Measurements from ENCODE around the gene TMCC1.
A peak's percentile ranks its signal among the peaks of the same experiment; 100 is the strongest.

The TMCC1 gene

DNA sequence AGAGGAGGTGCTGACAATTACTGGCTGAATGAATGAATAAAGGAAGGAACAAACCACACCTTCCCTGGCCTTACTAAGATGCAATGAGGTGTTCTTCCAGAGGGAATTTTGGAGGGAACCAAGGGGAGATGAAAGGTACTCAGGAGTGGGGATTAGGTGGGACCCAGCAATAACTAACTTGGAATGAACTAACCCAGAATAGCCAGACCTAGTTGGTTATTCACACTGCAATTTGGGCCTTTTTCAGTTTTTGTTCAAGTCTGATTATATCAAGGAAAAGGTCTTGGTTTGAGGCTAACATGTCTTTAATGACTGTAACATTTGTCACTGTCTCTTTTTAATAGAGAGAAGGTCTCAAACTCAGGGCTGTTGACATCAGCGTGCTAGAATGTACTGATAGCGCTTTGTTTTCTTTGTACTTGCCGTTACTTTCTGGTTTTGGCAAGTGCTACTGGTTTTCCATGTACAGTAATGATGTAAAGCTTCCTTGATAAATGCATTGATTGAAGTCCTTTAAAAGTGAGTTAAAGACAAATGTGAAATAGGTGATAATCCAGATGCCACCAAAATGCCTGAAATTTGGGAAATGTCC is 283.8 kb downstream of the TMCC1 start:
- H3K4me3 ChIP-seq (ENCODE audit: low read length) = no peak overlapping the region
- DNase-seq (ENCODE audit: low read depth, low spot score) = no peak

DNA sequence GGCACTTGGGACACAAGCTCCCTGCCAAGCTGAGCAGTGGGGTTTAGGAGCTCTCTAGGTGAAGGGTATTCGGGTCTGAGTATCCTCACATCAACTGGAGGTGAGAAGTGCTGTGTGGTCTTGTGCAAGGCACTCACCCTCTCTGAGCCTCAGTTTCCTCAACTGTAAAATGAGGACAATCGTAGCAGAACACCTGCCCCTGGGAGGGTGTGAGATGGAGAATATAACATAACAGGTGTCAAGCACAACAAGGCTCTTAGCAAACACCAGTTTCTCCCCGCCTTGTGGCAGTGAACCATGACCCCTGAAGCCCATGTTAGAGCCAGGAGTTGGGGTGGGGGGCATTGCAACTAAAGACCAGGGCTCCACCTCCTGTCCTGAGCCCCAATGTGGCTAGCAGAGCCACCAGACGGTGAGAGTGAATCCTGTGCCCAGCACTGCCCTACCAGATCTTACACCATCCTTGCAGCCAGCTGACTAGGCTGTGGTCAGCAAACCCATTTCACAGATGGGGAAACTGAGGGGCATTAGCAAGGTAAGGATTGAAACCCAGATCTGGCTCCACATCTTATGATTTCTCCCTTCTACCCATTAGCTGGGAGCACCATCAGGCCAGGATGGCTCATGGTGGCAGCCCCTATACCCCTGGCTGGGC is 284.4 kb downstream of the TMCC1 start:
- no peak for DNase-seq (ENCODE audit: low read depth, low spot score)
- H3K4me3 ChIP-seq (ENCODE audit: low read length) = no peak overlapping the region

DNA sequence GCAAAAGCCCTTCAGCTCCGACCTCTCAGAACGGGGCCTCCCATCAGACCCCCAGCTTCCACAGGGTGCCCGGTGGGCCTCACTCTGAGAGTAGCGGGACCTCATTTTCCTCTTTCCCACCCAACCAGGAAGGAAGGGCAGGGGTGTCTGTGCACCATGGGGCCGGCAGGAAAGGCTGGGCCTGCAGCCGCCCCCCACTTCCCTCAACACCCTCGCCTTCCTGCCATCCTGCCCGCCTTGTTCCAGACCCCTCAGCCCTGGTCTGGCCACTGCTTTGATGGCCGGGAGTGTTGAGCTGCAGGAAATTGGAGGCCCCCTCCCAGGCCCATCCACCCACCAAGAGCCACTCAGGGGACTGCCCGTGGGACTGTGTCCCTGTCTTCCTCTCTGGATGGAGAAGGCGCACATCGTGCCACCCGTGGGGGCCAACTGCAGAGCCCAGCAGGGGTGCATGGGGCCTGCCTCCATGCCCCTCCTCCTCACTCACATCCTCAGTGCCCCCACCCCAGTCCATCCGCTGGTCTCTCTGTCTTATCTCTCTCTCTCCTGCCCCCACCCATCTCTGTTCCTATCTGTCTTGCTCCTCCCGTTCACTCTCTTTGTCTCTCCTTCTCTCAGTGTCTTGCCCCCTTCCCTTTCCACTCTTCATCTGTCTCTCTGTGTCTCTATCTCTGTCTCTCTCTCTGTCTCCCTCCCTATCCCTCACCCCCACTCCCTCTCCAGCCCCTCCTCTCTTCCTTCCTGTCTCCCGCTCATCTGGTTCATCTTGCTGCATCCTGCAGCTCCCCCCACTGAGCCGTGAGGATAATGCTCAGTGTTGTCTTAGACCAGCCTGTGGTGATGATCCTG is 285.2 kb downstream of the TMCC1 start:
- peak; percentile 59 for DNase-seq (ENCODE audit: low read depth, low spot score)
- H3K4me3 ChIP-seq (ENCODE audit: low read length) = no peak overlapping the region

DNA sequence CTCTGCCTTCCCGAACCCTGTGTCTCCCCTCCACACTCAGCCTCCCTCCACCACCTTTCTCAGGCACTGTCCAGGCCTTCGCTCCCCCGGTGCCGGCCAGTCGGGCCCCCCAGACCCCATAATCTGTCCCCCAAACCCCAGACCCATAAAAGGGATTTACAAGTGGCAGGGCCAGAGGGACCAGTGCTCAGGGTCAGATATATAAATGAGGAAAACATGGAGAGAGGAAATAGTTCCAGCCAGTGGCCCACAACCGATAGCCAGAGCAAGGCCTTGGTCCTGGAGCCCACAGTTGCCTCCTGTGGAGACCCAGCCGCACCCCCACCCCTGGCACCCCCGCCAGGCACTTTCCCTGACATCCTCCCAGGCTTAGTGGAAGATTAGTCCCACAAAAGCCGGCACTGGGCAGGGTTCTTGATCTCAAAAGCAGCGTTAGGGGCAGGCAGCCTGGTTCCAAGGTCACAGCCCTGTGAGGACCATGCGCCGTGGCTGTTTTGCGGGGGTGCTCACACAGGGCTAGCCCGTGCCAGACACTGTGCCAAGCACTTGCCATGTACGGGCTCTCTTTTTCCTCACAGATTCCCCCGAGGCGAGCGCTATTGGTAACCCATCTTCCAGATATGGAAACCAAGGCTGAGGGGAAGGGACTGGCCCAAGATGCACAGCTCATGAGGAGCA is 286.0 kb downstream of the TMCC1 start:
- no peak for DNase-seq (ENCODE audit: low read depth, low spot score)
- H3K4me3 ChIP-seq (ENCODE audit: low read length) = no peak overlapping the region

DNA sequence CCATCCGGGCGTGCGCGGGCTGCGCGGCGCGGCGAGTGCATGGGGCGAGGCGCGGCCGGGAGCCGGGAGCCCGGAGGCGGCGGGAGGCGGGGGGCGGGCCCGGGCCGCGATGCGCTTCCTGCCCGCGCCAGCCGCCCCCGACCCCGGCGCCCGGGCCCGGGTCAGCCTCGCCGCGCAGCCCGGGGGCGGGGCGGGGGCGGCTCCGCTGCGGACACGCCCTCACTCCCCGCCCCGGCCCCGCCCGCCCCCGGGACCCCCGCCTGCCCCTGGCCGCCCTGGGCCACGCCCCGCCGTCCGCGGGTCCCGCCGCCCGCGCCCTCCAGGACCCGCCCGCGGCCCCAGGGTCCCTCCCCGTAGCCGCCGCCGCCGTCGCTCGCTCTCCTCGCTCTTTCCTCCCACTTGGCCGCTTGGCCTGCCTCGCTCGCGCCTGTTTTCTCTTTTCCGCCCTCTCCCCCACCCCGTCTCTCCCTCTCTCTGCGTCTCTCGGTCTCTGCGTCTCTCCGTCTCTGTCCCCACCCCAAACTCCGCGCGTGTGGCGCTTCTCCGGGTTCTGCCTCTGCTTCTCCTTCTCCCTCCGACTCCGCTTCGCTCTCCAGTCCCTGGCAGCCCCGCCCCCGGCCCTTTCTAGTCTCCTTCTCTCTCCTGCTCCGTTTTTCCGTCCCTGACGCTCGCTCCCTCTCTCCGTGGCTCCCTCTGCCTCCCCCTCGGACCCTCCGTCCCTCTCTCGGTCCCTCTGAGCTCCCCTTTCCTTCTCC is 286.7 kb downstream of the TMCC1 start, which contains the start of gene PLXND1:
Gene PLXND1 (minus strand): TSS at position 41 of the 755 bp plus-strand sequence. CDS start 37 bp downstream, at position 4.
- H3K4me3 ChIP-seq (ENCODE audit: low read length) = peak within 1 kb of the TSS; percentile 44
- DNase-seq (ENCODE audit: low read depth, low spot score) = no peak

DNA sequence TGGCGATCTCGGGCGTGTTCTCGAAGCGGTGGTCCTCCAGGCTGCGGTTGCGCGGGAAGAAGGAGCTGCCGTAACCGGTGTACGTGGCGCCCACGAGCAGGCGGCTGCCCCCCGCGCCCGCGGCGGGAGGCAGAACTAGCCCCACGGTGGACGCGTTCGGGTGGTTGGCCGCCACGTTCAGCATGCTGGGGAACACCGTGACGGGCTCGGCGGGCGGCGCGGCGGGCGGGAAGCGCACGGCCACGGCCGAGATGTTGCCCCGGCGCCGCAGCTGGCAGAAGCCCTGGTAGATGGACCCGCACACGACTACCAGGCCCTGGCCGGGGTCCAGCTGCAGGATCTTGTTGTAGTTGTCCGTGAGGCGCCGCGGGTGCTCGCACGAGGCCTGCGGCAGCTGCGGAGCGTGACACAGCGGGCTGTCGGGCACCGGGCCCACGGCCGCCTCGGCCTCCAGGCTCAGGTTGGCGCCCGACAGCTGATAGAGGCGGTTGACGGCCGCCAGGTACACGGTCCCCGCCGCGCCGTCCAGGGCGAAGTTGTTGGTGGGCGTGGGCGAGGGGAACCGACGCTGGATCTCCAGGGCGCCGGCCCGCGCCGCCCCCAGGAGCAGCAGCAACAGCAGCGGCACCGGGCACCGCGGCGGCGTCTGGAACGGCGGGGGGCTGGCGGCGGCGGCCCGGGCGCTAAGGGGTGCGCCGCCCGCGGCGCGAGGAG is 287.4 kb downstream of the TMCC1 start:
- peak overlapping the region; percentile 44 for H3K4me3 ChIP-seq (ENCODE audit: low read length)
- DNase-seq (ENCODE audit: low read depth, low spot score) = no peak

DNA sequence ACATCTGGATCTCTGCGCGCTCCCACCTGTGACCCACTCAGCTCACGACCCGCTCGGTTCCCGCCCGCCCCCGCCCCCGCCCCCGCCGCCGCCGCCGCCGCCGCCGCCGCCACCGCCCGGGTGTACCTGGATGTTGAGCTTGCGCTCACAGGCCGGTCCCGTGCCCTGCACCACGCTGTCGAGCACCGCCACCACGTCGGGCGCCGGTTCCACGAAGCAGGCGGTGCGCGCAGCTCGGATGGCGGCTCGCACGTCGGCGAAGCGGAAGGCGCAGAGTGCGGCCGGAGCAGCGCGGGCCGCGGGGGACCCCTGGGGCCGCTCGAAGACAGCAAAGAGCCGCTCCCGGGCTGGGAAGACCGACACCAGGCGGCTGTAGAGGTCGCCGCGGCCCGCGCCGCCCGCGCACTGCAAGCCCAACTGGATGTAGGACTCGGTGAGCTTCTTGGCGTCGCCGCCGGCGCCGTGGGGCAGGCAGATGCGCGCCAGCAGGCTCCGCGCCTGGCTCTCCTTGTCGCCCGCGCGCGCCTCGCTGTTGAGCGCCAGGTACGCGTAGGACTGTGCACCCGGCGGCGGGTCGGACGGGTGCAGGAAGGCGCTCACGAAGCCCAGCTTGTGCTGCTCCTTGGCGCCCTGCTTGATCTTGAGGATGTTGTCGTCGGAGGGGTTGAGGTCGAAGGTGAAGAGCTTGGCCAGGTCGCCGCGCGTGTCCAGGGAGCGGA is 288.1 kb downstream of the TMCC1 start:
- H3K4me3 ChIP-seq (ENCODE audit: low read length) = no peak overlapping the region
- peak; percentile 15 for DNase-seq (ENCODE audit: low read depth, low spot score)

DNA sequence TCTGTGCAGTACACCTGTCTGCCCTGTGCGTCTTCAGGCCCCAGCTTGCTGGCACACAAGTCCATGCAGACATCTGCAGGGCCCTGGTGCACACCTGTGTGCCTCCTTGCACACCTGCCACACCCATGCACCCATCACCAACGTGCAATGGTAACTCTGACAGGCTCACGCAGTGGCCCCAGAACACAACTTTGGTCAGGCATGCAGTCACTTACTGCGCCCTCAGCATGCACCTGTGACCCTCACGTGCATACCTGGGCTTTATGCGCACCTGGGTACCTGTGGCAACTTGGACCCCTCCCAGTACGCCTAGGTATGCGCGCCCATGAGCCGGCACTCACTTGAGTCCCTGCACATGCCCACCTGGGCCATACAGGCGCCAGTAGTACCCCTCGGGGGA is 288.7 kb downstream of the TMCC1 start:
- no peak overlapping the region for H3K4me3 ChIP-seq (ENCODE audit: low read length)
- no peak for DNase-seq (ENCODE audit: low read depth, low spot score)

DNA sequence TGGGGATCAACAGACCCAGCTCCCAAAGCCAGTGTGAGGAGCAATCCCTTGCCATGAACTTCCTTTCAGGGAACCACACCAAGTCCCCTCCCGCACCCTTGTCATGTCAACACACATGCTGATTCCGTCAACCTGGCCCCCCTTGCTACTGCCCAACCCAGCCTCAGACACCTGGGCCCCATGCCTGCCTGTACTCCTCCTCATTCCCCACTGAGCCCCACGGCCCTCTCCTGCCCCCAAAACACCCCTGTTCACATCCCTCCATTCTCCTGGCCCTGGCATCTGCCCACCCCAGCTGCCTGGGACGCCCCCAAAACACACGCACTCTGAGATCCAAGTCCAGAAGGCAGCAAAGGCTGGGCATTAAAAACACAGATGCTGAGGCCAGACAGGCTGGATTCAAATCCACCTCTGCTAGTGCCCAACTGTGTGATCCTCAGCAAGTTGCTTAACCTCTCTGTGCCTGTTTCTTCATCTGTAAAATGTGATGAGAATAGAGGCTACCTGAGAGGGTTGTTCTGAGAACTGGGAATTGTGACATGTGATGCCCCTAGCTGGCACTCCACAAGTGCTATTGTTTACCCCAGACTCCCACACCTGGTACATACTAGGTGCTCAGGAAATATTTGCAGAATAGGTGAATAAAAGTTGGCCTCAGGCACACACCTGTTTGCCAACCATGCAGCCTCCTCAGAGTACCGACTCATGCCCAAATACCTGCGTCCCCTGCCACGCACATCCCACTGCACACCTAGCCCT is 289.3 kb downstream of the TMCC1 start:
- DNase-seq (ENCODE audit: low read depth, low spot score) = no peak
- H3K4me3 ChIP-seq (ENCODE audit: low read length) = no peak overlapping the region

DNA sequence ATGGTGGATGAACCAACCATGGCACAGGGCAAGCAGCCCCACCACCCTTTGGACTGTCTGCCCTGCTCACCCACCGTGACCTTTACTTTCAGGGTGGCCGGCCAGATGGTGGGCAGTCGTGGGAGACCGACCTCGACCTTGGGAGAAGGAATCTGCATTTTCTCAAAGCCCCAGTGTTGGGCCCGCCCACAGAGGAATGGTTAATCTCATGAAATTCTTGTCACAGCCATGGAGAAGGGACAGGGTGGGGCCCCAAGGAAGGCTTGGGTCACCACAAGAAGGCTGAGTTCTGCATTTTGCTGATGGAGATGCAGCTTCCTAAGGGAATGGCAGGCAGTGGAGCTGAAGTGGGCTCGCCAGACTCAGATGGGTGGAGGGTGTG is 290.0 kb downstream of the TMCC1 start:
- DNase-seq (ENCODE audit: low read depth, low spot score) = no peak
- no peak overlapping the region for H3K4me3 ChIP-seq (ENCODE audit: low read length)

DNA sequence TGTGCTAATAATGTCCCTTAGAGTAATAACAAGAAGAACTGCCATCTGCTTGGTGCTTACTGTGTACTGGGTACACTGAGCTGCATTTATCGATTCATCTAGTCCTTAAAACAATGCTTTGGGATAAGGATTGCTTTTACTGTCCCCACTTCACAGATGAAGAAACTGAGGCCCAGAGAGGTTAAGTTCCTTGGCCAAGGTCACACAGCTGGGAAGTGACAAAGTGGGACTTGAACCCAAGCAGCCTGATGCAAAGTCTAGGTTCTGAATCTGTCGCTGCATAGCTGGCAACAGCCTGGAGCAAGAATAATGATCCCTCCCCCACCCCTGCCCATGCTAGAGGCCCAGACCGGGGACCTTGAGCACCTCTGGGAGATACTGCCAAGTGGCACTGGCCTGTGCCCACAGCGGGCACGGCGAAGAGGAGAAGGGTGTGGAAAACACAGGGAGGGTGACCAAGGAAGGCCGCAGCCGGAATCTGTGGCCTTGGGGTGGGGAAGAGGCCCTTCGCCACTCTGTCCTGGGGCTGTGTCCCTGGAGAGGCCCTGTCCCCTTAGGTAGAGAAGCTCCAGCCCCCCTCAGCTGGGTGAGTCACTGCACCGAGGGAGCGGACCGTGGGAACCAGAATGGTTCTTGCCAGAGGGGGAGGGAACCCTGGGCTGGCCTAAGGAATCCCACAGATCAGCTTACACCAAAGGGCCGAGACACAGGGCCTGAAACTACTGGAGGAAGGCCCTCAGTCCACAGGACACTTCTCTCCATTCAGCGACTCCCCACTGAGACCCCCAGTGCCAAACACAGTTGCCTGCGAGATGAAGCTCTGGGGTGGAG is 290.6 kb downstream of the TMCC1 start:
- DNase-seq (ENCODE audit: low read depth, low spot score) = no peak
- H3K4me3 ChIP-seq (ENCODE audit: low read length) = no peak overlapping the region

DNA sequence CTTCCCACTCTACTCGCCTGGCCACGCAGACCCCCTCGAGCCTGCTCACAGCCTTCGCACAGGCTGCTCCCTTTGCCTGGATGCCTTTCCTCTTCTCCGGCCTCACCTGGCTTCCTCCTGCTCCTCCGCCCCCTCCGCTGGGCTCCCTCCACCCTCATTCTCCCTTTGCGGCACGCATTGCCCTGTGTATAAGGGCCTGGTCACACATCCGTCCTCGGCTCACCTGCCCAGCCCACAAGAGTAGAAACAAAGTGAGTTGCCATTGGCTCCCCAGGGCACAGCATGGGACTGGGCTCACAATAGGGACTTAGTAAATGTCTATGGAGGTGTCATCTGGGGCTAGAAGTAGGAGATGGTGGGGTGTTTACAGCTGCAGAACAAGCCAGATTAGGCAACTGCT is 291.2 kb downstream of the TMCC1 start:
- DNase-seq (ENCODE audit: low read depth, low spot score) = no peak

DNA sequence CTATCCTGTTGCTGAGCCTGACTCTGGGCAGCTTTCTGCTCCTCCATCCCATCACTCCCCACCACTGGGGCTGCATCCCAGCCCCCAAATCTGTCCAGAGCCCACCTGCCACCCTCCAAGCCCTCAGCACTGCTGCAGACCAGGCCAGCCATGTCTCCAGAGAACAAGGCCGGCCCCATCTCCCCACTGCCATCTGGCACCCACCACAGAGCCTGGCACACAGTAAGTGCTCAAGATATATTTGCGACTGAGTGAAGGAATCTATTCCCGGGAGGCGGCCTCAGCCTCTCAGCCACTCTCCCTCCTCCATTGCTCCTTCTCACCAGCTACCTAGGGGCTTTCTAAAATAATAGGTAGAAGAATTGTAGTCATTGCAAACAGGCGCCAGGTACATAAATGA is 291.8 kb downstream of the TMCC1 start:
- H3K4me3 ChIP-seq (ENCODE audit: low read length) = no peak overlapping the region
- DNase-seq (ENCODE audit: low read depth, low spot score) = no peak

More for the DNA sequence above, 291.2 kb downstream of the TMCC1 start:
- no peak overlapping the region for H3K4me3 ChIP-seq (ENCODE audit: low read length)

DNA sequence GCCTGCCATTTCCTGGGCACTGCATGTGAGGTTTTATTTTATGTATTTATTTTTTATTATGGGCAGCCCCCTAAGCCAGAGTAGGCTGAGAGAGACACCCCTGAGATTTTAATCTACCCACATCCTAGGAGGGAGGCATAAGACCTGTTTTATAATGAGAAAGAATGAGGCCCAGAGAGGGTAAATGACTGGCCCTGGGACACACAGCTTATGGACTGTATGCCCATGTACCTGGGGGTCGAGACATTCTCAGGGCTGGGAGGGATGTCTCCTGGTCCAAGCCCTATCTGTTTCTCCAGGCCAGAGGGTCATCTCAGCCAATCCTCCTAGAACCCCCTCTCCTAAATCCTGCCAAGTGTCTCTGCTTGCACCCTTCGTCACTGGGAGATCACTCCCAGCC is 293.2 kb downstream of the TMCC1 start:
- no peak overlapping the region for H3K4me3 ChIP-seq (ENCODE audit: low read length)
- DNase-seq (ENCODE audit: low read depth, low spot score) = no peak

DNA sequence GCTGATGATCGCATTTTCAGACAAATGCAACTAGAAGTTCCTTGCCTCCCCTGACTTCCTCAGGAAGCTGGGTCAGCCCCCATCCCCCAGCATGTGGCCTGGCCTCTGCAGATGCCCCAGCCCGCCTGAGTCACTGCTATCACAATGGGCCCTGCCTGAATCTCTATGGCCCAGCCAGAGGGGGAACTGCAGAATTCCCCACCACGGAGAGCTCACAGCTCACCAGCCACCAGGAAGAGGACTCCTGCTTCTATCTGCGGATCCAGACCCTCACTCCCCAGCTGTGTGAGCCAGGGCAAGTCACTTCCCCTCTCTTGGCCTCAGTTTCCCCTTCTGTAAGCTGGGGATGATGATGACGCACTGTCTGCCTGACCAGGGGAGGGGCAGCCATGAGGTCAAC is 293.9 kb downstream of the TMCC1 start:
- DNase-seq (ENCODE audit: low read depth, low spot score) = no peak
- H3K4me3 ChIP-seq (ENCODE audit: low read length) = no peak overlapping the region

DNA sequence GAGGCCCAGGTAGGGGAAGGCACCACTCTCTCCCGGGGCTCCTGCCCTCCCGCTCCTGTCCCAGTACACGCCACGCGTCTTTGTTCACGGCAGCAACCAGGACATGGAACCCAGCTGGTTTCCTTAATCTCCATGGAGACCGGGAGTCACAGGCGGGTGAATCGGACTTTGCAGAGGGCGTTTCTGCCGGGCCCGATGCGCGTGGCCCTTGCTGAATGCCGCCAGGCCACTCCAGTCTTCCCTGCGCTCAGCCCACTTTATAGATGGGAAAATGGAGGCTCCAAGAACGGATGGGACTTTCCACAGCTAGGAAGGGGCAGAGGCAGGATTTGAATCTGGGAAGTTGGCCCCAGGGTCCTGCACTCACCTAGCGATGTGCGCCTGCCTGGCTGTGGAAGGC is 294.4 kb downstream of the TMCC1 start:
- H3K4me3 ChIP-seq (ENCODE audit: low read length) = no peak overlapping the region

More for the DNA sequence above, 294.4 kb downstream of the TMCC1 start:
- DNase-seq (ENCODE audit: low read depth, low spot score) = no peak

All from Jurkat, Clone E6-1 (cell line).